NCI-H748 (cell line): ENCODE results near the gene PRDM15.

Experiments
- DNase-seq: peaks from one replicate; lab custom pipeline; 2025; ENCODE audit not compliant: unreplicated experiment; lab: John Stamatoyannopoulos, UW

PRDM15 gene

GRCh38 chr21:41865002-41865777 lies 14.0 kb downstream of the PRDM15 start:
- DNase-seq = no peak

GRCh38 chr21:41864311-41865001 lies 14.7 kb downstream of the PRDM15 start:
- no peak for DNase-seq

- DNase-seq = no peak
Measured at GRCh38 chr21:41863439-41863740, 15.8 kb downstream of the PRDM15 start.

GRCh38 chr21:41861987-41862386 lies 17.2 kb downstream of the PRDM15 start:
- no peak for DNase-seq

- no peak for DNase-seq
Measured at GRCh38 chr21:41861255-41861654, 17.9 kb downstream of the PRDM15 start.

- DNase-seq = no peak
Measured at GRCh38 chr21:41859297-41859980, 19.7 kb downstream of the PRDM15 start.

GRCh38 chr21:41858466-41859296 lies 20.5 kb downstream of the PRDM15 start:
- no peak for DNase-seq

GRCh38 chr21:41857771-41858300 lies 21.3 kb downstream of the PRDM15 start:
- no peak for DNase-seq

GRCh38 chr21:41856572-41856971 lies 22.6 kb downstream of the PRDM15 start:
- no peak for DNase-seq

- no peak for DNase-seq
Measured at GRCh38 chr21:41854426-41854995, 24.6 kb downstream of the PRDM15 start.

- no peak for DNase-seq
Measured at GRCh38 chr21:41852929-41853320, 26.2 kb downstream of the PRDM15 start.

- no peak for DNase-seq
Measured at GRCh38 chr21:41852151-41852928, 26.8 kb downstream of the PRDM15 start.

- no peak for DNase-seq
Measured at GRCh38 chr21:41851090-41851790, 27.9 kb downstream of the PRDM15 start.

- no peak for DNase-seq
Measured at GRCh38 chr21:41850085-41850484, 29.1 kb downstream of the PRDM15 start.

GRCh38 chr21:41848958-41849580 lies 30.1 kb downstream of the PRDM15 start:
- no peak for DNase-seq

GRCh38 chr21:41848533-41848932 lies 30.6 kb downstream of the PRDM15 start:
- no peak for DNase-seq

GRCh38 chr21:41847066-41847804 lies 31.9 kb downstream of the PRDM15 start:
- no peak for DNase-seq

- DNase-seq = no peak
Measured at GRCh38 chr21:41846536-41846935, 32.6 kb downstream of the PRDM15 start.
